Chondrocyte (in vitro differentiated cells): ENCODE data around the gene KPNA3. TPM values are rescaled to one million over a fixed set of nuclear protein-coding genes. Genes with fewer than 3 reads are reported as not detected.

ENCODE experiments used
- DNase-seq: peaks from one replicate; pipeline ENCODE4 v3.0.0; 2021; ENCODE audit warnings: mixed read lengths, low spot score
- H3K27ac Mint-ChIP-seq: one replicate; pipeline ENCODE4 v1.8.0; 2021; ENCODE audit warnings: mild to moderate bottlenecking, moderate library complexity, mixed read lengths; ENCODE audit not compliant: unreplicated experiment
- H3K27me3 Mint-ChIP-seq: 2 replicates; pipeline ENCODE4 v1.8.0; 2021; ENCODE audit warnings: low read depth, mixed read lengths
- H3K36me3 Mint-ChIP-seq: 2 replicates; pipeline ENCODE4 v1.8.0; 2021; ENCODE audit warnings: low read depth, mixed read lengths
- H3K4me1 Mint-ChIP-seq: 2 replicates; pipeline ENCODE4 v1.8.0; 2021; ENCODE audit warnings: low read depth, mild to moderate bottlenecking, mixed read lengths
- H3K4me3 Mint-ChIP-seq: one replicate; pipeline ENCODE4 v1.8.0; 2021; ENCODE audit warnings: mild to moderate bottlenecking, moderate library complexity, mixed read lengths; ENCODE audit not compliant: unreplicated experiment
- H3K9me3 Mint-ChIP-seq: 2 replicates; pipeline ENCODE4 v1.8.0; 2021; ENCODE audit warnings: low read depth, mixed read lengths
- CTCF ChIP-seq: fragments of 200-600 bp; sonication (generic); IDR thresholded peaks from 2 replicates; pipeline ENCODE4 v1.5.0; 2021; ENCODE audit warnings: antibody characterized with exemption, mild to moderate bottlenecking, moderate library complexity
- total RNA-seq: library from RNA; stranded (reverse); gene quantifications from 3 replicates; pipeline ENCODE4 v1.2.1, GENCODE V29; 2021

Gene KPNA3
- total RNA-seq, 1 donor from 2014 or later = 54.6 TPM

DNA sequence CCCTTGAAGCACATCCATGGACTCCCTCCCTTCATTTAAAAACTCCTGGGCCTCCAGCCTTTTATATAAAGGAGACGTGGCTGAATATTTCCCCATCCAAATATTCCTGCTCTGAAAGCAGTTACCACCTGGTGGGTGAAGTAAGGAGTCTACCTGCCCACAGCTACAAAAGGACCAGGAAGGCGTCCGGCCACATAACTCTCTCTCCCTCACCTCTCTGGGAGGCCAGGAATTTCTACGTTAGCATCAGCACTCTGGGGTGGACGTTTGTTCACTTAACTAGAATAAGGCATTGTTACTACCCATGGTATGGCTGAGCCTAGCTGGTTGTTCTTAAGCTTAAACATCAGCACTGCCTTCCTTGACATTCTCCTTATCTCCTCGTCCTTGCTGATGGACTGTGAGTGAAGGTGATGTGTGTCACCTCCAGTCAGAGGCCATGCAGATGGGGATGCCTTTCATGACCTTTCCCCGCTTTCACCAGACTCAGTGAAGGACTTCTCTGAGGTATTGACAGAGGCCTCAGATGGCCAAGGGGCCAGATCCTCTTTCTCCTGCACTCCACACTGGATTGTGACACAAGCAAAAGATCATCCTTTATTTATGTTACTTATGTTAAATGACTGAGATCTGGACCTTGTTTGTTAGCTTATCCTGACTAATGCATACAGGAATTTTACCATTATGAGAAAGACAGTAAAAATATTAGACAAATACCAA is 22.2 kb upstream of the KPNA3 start:
- H3K4me3 Mint-ChIP-seq = no peak overlapping the region
- no peak for DNase-seq

GRCh38 chr13:49812812-49813211 is 20.3 kb upstream of the KPNA3 start:
- H3K4me3 Mint-ChIP-seq = no peak overlapping the region
- no peak for DNase-seq
- H3K9me3 Mint-ChIP-seq = no peaks in the 10 kb centered on the region
- H3K27ac Mint-ChIP-seq = no peak overlapping the region
- TF ChIP-seq CTCF = no peak
- peaks cover 10% of the 10 kb centered on the region for H3K27me3 Mint-ChIP-seq
- H3K4me1 Mint-ChIP-seq = no peaks in the 10 kb centered on the region
- no peaks in the 10 kb centered on the region for H3K36me3 Mint-ChIP-seq

More for the DNA sequence above, 22.2 kb upstream of the KPNA3 start:
- TF ChIP-seq CTCF = no peak
- H3K27me3 Mint-ChIP-seq = peaks cover 13% of the 10 kb centered on the region
- H3K4me1 Mint-ChIP-seq = no peaks in the 10 kb centered on the region
- H3K27ac Mint-ChIP-seq = no peak overlapping the region
- no peaks in the 10 kb centered on the region for H3K36me3 Mint-ChIP-seq
- no peaks in the 10 kb centered on the region for H3K9me3 Mint-ChIP-seq

DNA sequence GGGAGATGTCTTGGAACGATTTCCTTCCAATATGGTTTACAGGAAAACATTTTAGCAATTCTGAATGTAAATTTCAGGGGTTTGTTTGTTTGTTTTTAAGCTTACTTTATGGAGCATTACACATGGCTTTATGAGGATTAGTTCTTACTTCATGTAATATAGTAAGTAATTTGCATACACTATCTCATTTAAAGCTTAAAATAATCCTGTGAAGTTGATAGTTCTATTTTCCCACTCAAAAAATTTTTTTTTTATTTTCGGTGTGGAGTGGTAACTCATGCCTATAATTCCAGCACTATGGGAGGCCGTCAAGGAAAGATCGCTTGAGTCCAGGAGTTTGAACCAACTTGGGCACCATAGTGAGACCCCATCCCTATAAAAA is 19.0 kb upstream of the KPNA3 start:
- no peaks in the 10 kb centered on the region for H3K36me3 Mint-ChIP-seq
- no peak overlapping the region for H3K4me3 Mint-ChIP-seq
- H3K9me3 Mint-ChIP-seq = no peaks in the 10 kb centered on the region
- peaks cover 10% of the 10 kb centered on the region for H3K27me3 Mint-ChIP-seq
- no peak for TF ChIP-seq CTCF
- no peak overlapping the region for H3K27ac Mint-ChIP-seq
- no peak for DNase-seq
- no peaks in the 10 kb centered on the region for H3K4me1 Mint-ChIP-seq

DNA sequence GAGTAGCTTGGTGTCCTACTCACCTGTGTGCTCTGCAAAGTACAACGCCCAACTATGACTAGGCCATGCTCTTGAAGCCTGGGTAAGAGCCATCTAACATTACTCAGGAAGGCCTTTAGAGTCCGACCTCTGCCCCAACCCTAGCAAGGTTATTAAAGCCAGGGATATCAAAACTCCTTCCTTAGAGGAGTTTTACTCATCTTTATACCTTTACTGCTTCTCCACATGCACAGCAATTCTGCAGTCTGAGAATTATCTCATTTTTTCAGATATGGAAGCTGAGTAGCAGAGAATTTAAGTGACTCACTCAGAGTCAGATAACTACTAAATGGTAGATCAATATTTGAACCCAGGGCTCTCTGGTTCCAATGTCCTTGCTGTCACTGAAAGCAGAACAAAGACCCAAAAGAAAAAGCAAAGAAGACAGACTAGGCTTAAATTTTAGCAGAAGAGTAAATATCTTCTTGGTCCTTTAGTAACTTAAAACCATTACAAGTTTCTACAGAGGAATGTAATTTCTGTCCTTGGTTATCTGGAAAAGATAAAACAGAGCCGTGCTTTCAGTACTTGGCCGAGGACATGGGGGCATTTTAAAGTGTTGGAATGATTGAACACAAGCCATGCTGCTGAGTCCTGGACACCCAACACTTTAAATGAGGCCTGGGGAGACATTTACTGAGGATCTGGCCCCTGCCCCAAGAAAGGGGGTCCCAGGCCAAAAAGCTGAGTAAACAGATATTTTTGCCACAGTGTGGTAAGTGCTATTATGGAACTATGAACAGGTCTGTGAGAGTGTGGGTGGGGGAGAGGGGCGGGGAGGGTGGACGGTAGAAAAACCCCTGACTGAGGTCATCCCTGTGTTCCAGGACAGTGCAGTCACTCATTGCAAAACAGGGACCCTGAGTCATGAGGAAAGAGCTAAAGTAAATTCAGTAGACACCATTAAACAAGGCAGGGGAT is 18.4 kb upstream of the KPNA3 start:
- no peak overlapping the region for H3K4me3 Mint-ChIP-seq
- no peak for TF ChIP-seq CTCF
- no peak for DNase-seq
- H3K27me3 Mint-ChIP-seq = peaks cover 14% of the 10 kb centered on the region
- H3K27ac Mint-ChIP-seq = no peak overlapping the region
- no peaks in the 10 kb centered on the region for H3K4me1 Mint-ChIP-seq
- no peaks in the 10 kb centered on the region for H3K9me3 Mint-ChIP-seq
- H3K36me3 Mint-ChIP-seq = no peaks in the 10 kb centered on the region

DNA sequence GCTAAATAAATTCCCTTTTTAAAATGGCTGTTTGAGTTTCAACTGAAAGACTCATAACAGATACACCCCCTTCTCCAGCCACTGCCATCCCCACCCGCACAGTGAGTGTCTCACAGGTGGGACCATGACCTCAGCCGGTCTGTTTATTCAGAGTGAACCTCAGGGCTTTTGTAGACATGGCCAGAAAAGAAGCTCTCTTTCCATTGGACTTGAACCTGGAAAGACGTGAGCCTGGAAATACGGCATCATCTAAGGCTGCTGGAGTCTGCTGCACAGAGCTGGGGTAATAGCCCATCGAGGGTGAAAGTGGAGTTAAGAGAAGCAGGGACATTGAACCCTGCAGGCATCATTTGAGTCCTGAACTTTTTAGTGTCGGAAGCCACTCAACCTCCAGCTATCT is 15.2 kb upstream of the KPNA3 start:
- no peaks in the 10 kb centered on the region for H3K4me1 Mint-ChIP-seq
- peaks cover 9% of the 10 kb centered on the region for H3K27me3 Mint-ChIP-seq
- no peak for TF ChIP-seq CTCF
- no peak for DNase-seq
- no peak overlapping the region for H3K27ac Mint-ChIP-seq
- no peak overlapping the region for H3K4me3 Mint-ChIP-seq
- H3K9me3 Mint-ChIP-seq = no peaks in the 10 kb centered on the region
- H3K36me3 Mint-ChIP-seq = no peaks in the 10 kb centered on the region
